ENCODE data around the gene PARVA.

GRCh38 chr11:12375720-12376119 lies 1.7 kb upstream of the PARVA start:
- TF ChIP-seq GATA3 (IDR thresholded peaks at IDR 0.05; ENCODE audit: low read depth, low read length) (no peak), GATA2 (IDR thresholded peaks at IDR 0.05; ENCODE audit: low read depth, low read length) (no peak)
